Astrocyte (in vitro differentiated cells and primary cell): ENCODE data around the gene ROR1. TPM values are rescaled to one million over a fixed set of nuclear protein-coding genes. Genes with fewer than 3 reads are reported as not detected.
A peak's percentile ranks its signal among the peaks of the same experiment; 100 is the strongest.

Experiments
- DNase-seq: peaks from one replicate; pipeline ENCODE4 v3.0.0-alpha.2; 2010; ENCODE audit warnings: low read depth
- FAIRE-seq: peaks from 2 replicates; lab custom pipeline; 2011; peaks lifted over from hg19 to GRCh38; lab: Jason Lieb, UNC
- H2AFZ ChIP-seq: 2 replicates; pipeline ENCODE4 v1.6.0; 2012; ENCODE audit warnings: low read depth, low read length, inconsistent platforms
- H3K27ac ChIP-seq: 2 replicates; pipeline ENCODE4 v1.5.1; 2011; ENCODE audit warnings: low read depth, low read length, inconsistent platforms
- H3K27me3 ChIP-seq: 2 replicates; pipeline ENCODE4 v1.6.0; 2011; ENCODE audit warnings: low read length, inconsistent platforms; ENCODE audit not compliant: insufficient read depth
- H3K36me3 ChIP-seq: 2 replicates; pipeline ENCODE4 v1.5.1; 2011; ENCODE audit warnings: low read length, inconsistent platforms; ENCODE audit not compliant: insufficient read depth
- H3K4me1 ChIP-seq: 2 replicates; pipeline ENCODE4 v1.5.1; 2011; ENCODE audit warnings: low read length, inconsistent platforms; ENCODE audit not compliant: insufficient read depth
- H3K4me2 ChIP-seq: 2 replicates; pipeline ENCODE4 v1.6.0; 2012; ENCODE audit warnings: low read length, inconsistent platforms
- H3K4me3 ChIP-seq: 2 replicates; pipeline ENCODE4 v1.5.1; 2011; ENCODE audit warnings: low read depth, mild to moderate bottlenecking, low read length, inconsistent platforms; ENCODE audit not compliant: insufficient read depth
- H3K79me2 ChIP-seq: 2 replicates; pipeline ENCODE4 v1.6.0; 2012; ENCODE audit warnings: mild to moderate bottlenecking, low read length, inconsistent platforms; ENCODE audit not compliant: insufficient read depth
- H3K9ac ChIP-seq: 2 replicates; pipeline ENCODE4 v1.6.0; 2012; ENCODE audit warnings: mild to moderate bottlenecking, low read length, inconsistent platforms
- H3K9me3 ChIP-seq: 2 replicates; pipeline ENCODE4 v1.5.1; 2012; ENCODE audit warnings: low read depth, mild to moderate bottlenecking, low read length, inconsistent platforms; ENCODE audit not compliant: insufficient read depth
- H4K20me1 ChIP-seq: 2 replicates; pipeline ENCODE4 v1.6.0; 2012; ENCODE audit warnings: low read length, inconsistent platforms; ENCODE audit not compliant: insufficient read depth
- H3K27ac Mint-ChIP-seq: one replicate; pipeline ENCODE4 v1.8.0; 2021; ENCODE audit warnings: mild to moderate bottlenecking, mixed read lengths; ENCODE audit not compliant: unreplicated experiment
- H3K27me3 Mint-ChIP-seq: one replicate; pipeline ENCODE4 v1.8.0; 2021; ENCODE audit warnings: low read depth, mixed read lengths; ENCODE audit not compliant: unreplicated experiment
- H3K36me3 Mint-ChIP-seq: one replicate; pipeline ENCODE4 v1.8.0; 2021; ENCODE audit warnings: low read depth, mixed read lengths; ENCODE audit not compliant: unreplicated experiment
- H3K4me1 Mint-ChIP-seq: one replicate; pipeline ENCODE4 v1.8.0; 2021; ENCODE audit warnings: low read depth, mixed read lengths; ENCODE audit not compliant: unreplicated experiment
- H3K4me3 Mint-ChIP-seq: one replicate; pipeline ENCODE4 v1.8.0; 2021; ENCODE audit warnings: mild to moderate bottlenecking, moderate library complexity, mixed read lengths; ENCODE audit not compliant: unreplicated experiment
- H3K9me3 Mint-ChIP-seq: one replicate; pipeline ENCODE4 v1.8.0; 2021; ENCODE audit warnings: mild to moderate bottlenecking, mixed read lengths; ENCODE audit not compliant: unreplicated experiment
- EZH2 ChIP-seq: IDR thresholded peaks from 2 replicates; pipeline ENCODE4 v1.6.1; 2012; ENCODE audit warnings: mild to moderate bottlenecking, low read length, inconsistent platforms; ENCODE audit not compliant: insufficient read depth
- total RNA-seq: library from RNA; stranded (reverse); gene quantifications from 2 replicates; pipeline ENCODE4 v1.2.1, GENCODE V29; 2021
- TF ChIP-seq, protein P1 (sequence below): IDR thresholded peaks from 2 replicates; pipeline ENCODE4 v1.5.1; 2011; ENCODE audit warnings: low read depth, mild to moderate bottlenecking, inconsistent platforms, low read length, moderate library complexity; ENCODE audit not compliant: insufficient read depth

The ROR1 gene
- total RNA-seq, 1 donor from 2014 or later = 38.3 TPM

- H4K20me1 ChIP-seq = no peaks in the 10 kb centered on the region
- no peaks in the 10 kb centered on the region for H3K27me3 Mint-ChIP-seq
- no peak overlapping the region for H2AFZ ChIP-seq
- H3K36me3 ChIP-seq = no peaks in the 10 kb centered on the region
- H3K36me3 Mint-ChIP-seq = peaks cover 34% of the 10 kb centered on the region
- no peak overlapping the region for H3K4me3 ChIP-seq
- peaks cover 20% of the 10 kb centered on the region for H3K4me1 ChIP-seq
- no peak for FAIRE-seq
- no peak for TF ChIP-seq EZH2
- TF ChIP-seq, protein P1, sequence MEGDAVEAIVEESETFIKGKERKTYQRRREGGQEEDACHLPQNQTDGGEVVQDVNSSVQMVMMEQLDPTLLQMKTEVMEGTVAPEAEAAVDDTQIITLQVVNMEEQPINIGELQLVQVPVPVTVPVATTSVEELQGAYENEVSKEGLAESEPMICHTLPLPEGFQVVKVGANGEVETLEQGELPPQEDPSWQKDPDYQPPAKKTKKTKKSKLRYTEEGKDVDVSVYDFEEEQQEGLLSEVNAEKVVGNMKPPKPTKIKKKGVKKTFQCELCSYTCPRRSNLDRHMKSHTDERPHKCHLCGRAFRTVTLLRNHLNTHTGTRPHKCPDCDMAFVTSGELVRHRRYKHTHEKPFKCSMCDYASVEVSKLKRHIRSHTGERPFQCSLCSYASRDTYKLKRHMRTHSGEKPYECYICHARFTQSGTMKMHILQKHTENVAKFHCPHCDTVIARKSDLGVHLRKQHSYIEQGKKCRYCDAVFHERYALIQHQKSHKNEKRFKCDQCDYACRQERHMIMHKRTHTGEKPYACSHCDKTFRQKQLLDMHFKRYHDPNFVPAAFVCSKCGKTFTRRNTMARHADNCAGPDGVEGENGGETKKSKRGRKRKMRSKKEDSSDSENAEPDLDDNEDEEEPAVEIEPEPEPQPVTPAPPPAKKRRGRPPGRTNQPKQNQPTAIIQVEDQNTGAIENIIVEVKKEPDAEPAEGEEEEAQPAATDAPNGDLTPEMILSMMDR = no peak
- H3K4me3 Mint-ChIP-seq = no peak overlapping the region
- peaks cover 15% of the 10 kb centered on the region for H3K9me3 Mint-ChIP-seq
- peak overlapping the region; percentile 78 for H3K4me2 ChIP-seq
- H3K79me2 ChIP-seq = no peaks in the 10 kb centered on the region
- H3K4me1 Mint-ChIP-seq = peaks cover 44% of the 10 kb centered on the region
- DNase-seq = peak; percentile 50
- H3K9ac ChIP-seq = peak overlapping the region; percentile 61
- no peaks in the 10 kb centered on the region for H3K9me3 ChIP-seq
- H3K27ac Mint-ChIP-seq = peak overlapping the region; percentile 59
- H3K27ac ChIP-seq = peak overlapping the region; percentile 89
- no peaks in the 10 kb centered on the region for H3K27me3 ChIP-seq
These were observed 397.4 kb downstream of the ROR1 start for GRCh38 chr1:64171246-64171645.

DNA sequence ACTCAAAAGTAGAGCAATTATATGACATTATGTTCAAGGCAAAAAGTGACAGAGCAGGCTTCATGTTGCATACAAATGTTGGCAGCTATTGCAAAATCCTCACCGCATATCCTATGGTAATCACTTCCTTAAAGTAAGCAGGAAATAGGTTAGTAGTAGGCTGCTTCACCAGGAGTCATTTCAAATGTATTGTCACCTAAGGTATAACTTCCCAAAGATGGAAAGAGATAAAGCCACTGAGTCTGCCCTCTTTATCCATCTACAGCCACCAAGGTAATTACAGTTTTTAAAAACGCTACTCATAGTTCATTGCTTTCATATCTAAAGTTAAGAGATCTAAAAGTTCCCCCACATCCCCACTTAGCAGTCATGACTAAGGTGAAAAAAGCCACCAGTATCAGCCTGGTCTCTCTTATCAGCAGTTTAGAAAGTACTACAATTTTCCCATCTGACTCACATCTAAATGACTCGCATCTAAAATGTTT lies 398.0 kb downstream of the ROR1 start:
- Mint-ChIP-seq H3K9me3 (peaks cover 15% of the 10 kb centered on the region), H3K4me1 (peaks cover 44% of the 10 kb centered on the region), H3K27me3 (no peaks in the 10 kb centered on the region), H3K4me3 (no peak overlapping the region), H3K27ac (peak overlapping the region; percentile 59), H3K36me3 (peaks cover 35% of the 10 kb centered on the region)
- no peak for TF ChIP-seq EZH2
- TF ChIP-seq, protein P1 = no peak
- H4K20me1 ChIP-seq = no peaks in the 10 kb centered on the region
- no peaks in the 10 kb centered on the region for H3K27me3 ChIP-seq
- no peak overlapping the region for H3K4me3 ChIP-seq
- peak overlapping the region; percentile 78 for H3K4me2 ChIP-seq
- peak overlapping the region; percentile 1 for H2AFZ ChIP-seq
- no peaks in the 10 kb centered on the region for H3K9me3 ChIP-seq
- DNase-seq (peak; percentile 81), FAIRE-seq (no peak)
- H3K79me2 ChIP-seq = no peaks in the 10 kb centered on the region
- peaks cover 20% of the 10 kb centered on the region for H3K4me1 ChIP-seq
- H3K9ac ChIP-seq = peak overlapping the region; percentile 61
- peak overlapping the region; percentile 89 for H3K27ac ChIP-seq
- H3K36me3 ChIP-seq = no peaks in the 10 kb centered on the region

DNA sequence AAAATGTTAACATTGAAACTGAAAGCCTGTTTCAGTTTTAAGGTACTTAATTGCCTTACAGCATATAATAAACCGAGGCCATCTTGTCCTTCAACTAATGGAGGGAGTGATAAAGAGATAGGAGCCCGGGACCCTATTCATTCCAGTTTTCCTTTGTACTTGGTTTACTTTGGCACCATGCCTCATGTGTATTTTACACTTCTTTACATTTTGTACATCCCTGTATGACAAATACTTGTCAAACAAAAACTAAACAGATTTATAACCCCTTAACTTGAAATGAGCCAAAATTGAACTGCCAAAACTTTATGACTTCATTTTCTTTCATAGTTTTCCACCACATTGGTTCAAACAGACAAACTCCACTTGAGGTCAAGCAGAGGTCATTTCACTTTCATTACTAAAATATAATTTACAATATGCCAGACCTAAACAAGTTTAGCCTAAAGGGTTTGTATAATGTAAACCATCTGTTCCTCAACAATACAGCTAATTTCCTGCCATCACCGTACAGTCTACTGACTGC lies 398.7 kb downstream of the ROR1 start:
- H2AFZ ChIP-seq = no peak overlapping the region

More for the DNA sequence above, 398.7 kb downstream of the ROR1 start:
- peak overlapping the region; percentile 61 for H3K9ac ChIP-seq
- H3K27me3 ChIP-seq = no peaks in the 10 kb centered on the region
- peak; percentile 39 for DNase-seq
- peak overlapping the region; percentile 22 for H3K4me3 Mint-ChIP-seq
- peaks cover 20% of the 10 kb centered on the region for H3K4me1 ChIP-seq
- no peak for TF ChIP-seq EZH2
- TF ChIP-seq, protein P1 = no peak
- H3K79me2 ChIP-seq = no peaks in the 10 kb centered on the region
- peak overlapping the region; percentile 89 for H3K27ac ChIP-seq
- peaks cover 39% of the 10 kb centered on the region for H3K4me1 Mint-ChIP-seq
- no peak for FAIRE-seq
- H3K4me2 ChIP-seq = peak overlapping the region; percentile 78
- no peaks in the 10 kb centered on the region for H3K27me3 Mint-ChIP-seq
- peaks cover 36% of the 10 kb centered on the region for H3K36me3 Mint-ChIP-seq
- H3K9me3 ChIP-seq = no peaks in the 10 kb centered on the region
- no peaks in the 10 kb centered on the region for H3K36me3 ChIP-seq
- H3K27ac Mint-ChIP-seq = peak overlapping the region; percentile 90
- H4K20me1 ChIP-seq = no peaks in the 10 kb centered on the region
- H3K9me3 Mint-ChIP-seq = peaks cover 13% of the 10 kb centered on the region
- H3K4me3 ChIP-seq = no peak overlapping the region
